ENCODE results near the gene KRT78.

KRT78 gene

DNA sequence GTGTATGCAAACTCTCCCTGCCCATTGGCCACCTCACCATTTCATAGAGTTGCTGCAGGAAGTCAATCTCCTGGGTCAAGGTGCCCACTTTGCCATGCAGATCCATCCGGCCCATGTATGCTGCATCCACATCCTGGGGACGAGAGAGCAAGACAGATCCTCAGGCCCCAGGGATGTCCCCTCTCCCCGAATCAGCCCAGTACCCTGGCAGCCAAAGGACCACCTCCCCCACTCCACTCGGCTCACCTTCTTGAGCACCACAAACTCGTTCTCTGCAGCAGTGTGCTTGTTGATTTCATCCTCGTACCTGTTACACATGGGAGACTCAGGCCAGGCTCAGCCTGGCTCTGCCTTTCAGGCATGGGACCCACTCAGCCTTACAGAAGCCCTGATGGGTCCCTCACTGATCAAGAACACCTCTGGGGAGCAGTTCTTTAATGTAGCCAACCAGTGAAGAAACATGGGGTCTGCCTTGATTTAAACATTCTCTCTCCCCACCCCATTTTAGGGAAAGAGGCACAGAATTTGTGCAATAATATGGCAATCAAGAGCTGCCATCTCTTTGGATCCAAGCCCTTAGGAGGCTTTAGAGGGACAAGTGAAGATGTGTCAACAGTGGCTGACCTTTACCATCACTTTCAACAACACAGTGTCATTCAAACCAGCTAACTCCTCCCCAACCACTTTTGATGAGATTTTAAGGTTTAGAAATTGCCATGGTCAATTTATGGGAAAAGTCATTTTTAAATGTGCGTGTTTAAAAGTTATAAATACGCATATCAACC is 18.6 kb downstream of the KRT78 start:
- no peak for DNase-seq
- peaks cover 6% of the 10 kb centered on the region; the same call in 1 of the 2 replicates for H3K27me3 ChIP-seq

GRCh38 chr12:52828591-52829021 is 20.2 kb downstream of the KRT78 start:
- Histone ChIP-seq H3K27me3 (peaks cover 6% of the 10 kb centered on the region; the same call in 1 of the 2 replicates), H3K36me3 (no peaks in the 10 kb centered on the region), H3K4me3 (ENCODE audit: low read depth, low read length) (no peak overlapping the region), H3K4me1 (no peaks in the 10 kb centered on the region), H3K9me3 (no peaks in the 10 kb centered on the region)
- TF ChIP-seq, protein P1, sequence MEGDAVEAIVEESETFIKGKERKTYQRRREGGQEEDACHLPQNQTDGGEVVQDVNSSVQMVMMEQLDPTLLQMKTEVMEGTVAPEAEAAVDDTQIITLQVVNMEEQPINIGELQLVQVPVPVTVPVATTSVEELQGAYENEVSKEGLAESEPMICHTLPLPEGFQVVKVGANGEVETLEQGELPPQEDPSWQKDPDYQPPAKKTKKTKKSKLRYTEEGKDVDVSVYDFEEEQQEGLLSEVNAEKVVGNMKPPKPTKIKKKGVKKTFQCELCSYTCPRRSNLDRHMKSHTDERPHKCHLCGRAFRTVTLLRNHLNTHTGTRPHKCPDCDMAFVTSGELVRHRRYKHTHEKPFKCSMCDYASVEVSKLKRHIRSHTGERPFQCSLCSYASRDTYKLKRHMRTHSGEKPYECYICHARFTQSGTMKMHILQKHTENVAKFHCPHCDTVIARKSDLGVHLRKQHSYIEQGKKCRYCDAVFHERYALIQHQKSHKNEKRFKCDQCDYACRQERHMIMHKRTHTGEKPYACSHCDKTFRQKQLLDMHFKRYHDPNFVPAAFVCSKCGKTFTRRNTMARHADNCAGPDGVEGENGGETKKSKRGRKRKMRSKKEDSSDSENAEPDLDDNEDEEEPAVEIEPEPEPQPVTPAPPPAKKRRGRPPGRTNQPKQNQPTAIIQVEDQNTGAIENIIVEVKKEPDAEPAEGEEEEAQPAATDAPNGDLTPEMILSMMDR (IDR thresholded peaks at IDR 0.05; ENCODE audit: low read depth, low read length): no peak
- DNase-seq: no peak

More for the DNA sequence above, 18.6 kb downstream of the KRT78 start:
- Histone ChIP-seq H3K9me3 (no peaks in the 10 kb centered on the region), H3K4me3 (ENCODE audit: low read depth, low read length) (no peak overlapping the region), H3K36me3 (no peaks in the 10 kb centered on the region), H3K4me1 (no peaks in the 10 kb centered on the region)
- TF ChIP-seq, protein P1 (IDR thresholded peaks at IDR 0.05; ENCODE audit: low read depth, low read length): no peak

GRCh38 chr12:52828156-52828555 is 20.6 kb downstream of the KRT78 start:
- no peak for DNase-seq
- Histone ChIP-seq H3K9me3 (no peaks in the 10 kb centered on the region), H3K4me3 (ENCODE audit: low read depth, low read length) (no peak overlapping the region), H3K27me3 (peaks cover 6% of the 10 kb centered on the region), H3K4me1 (no peaks in the 10 kb centered on the region), H3K36me3 (no peaks in the 10 kb centered on the region)
- TF ChIP-seq, protein P1 (IDR thresholded peaks at IDR 0.05; ENCODE audit: low read depth, low read length): no peak

- TF ChIP-seq, protein P1 (IDR thresholded peaks at IDR 0.05; ENCODE audit: low read depth, low read length): no peak
- peaks cover 9% of the 10 kb centered on the region for H3K27me3 ChIP-seq
- no peaks in the 10 kb centered on the region for H3K4me1 ChIP-seq
- no peak overlapping the region for H3K4me3 ChIP-seq (ENCODE audit: low read depth, low read length)
- H3K9me3 ChIP-seq: no peaks in the 10 kb centered on the region
- no peak for DNase-seq
- no peaks in the 10 kb centered on the region for H3K36me3 ChIP-seq
Measured at GRCh38 chr12:52827499-52828090, 21.2 kb downstream of the KRT78 start.

DNA sequence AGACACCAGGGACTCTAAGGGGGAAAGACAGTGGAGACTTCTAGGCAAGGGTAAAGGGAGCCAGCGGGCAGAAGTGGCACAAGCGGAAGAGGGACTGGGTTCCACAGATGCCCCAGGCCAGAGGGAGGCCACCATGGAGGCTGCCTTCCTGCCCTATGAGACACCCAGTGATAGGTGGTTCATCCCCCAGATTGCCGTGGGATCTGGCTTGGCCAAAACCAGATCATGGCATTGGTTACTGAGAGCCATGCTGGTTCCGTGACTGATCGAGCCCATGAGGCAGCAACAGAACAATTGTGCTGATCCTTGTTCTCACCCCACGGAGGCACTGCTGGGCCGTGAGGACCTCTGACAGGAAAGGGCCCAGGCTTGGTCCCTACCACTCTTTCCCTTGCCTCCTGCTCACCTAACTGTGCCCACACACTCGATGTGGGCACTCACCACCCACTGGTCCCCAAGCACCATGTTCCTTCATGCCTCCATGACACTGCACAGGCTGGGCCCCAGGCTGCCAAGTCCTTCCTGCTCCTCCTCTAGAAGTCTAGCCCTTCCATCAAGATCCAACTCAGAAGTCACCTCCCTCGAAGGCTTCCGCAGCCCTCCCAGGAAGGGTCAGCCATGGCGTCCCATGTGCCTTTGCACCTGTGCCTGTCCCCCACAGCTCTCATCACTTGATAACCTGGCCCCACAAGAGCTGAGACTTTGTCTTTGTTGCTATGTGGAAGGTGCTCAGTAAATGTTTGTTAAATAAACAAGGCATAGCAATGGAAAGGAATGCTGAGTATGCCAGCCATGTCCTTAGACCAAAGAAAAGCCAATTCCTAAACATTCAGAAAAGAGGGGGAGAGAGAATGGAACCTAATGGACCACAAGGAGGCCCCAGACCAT is 21.9 kb downstream of the KRT78 start:
- no peak for DNase-seq
- Histone ChIP-seq H3K4me1 (no peaks in the 10 kb centered on the region), H3K9me3 (no peaks in the 10 kb centered on the region), H3K27me3 (peaks cover 13% of the 10 kb centered on the region), H3K4me3 (ENCODE audit: low read depth, low read length) (no peak overlapping the region), H3K36me3 (no peaks in the 10 kb centered on the region)
- TF ChIP-seq, protein P1 (IDR thresholded peaks at IDR 0.05; ENCODE audit: low read depth, low read length): no peak
